HCT116 (cell line): ENCODE data around the gene SLC6A12. TPM values are rescaled to one million over a fixed set of nuclear protein-coding genes. Genes with fewer than 3 reads are reported as not detected.

Source experiments
- ATAC-seq: fragments of 200-7000 bp; cut with Tn5 transposase; 2 replicates; pipeline ENCODE4 v1.9.1; 2020; ENCODE audit warnings: mild to moderate bottlenecking, moderate library complexity
- BruUV-seq: library from RNA; stranded (reverse); fragments of 400-500 nt; replicated peaks from 2 replicates; lab custom pipeline; 2021; lab: Mats Ljungman, UMichigan
- CTCF ChIA-PET: fragments of 300-600 bp; sonication (Branson Sonifier 250); formaldehyde crosslinking; loops from one replicate; lab custom pipeline; 2021; ENCODE audit warnings: antibody characterized with exemption; lab: Charles Lee
- POLR2A ChIA-PET: fragments of 300-600, 350-600 bp; sonication (Branson Sonifier 250); formaldehyde crosslinking; loops from one replicate; lab custom pipeline; 2021; ENCODE audit warnings: antibody characterized with exemption; lab: Charles Lee
- RAD21 ChIA-PET, 2 experiments: fragments of 300-600 bp; sonication (Branson Sonifier 250); formaldehyde crosslinking; loops; one replicate each; lab custom pipeline; 2023; ENCODE audit warnings: low total read pairs in 2 of 2; ENCODE audit not compliant: uncharacterized antibody in 2 of 2, unreplicated experiment in 2 of 2, low non-redundant PET in 1 of 2; lab: Charles Lee
- DNase-seq: peaks from one replicate; pipeline ENCODE4 v3.0.0-alpha.2; 2010; ENCODE audit warnings: low read depth, low spot score
- H2AFZ ChIP-seq: fragments of 200-600 bp; shearing (Covaris generic), sonication (generic); 2 replicates; pipeline ENCODE4 v1.6.1; 2017; ENCODE audit warnings: low read depth, mixed run types, mixed read lengths, antibody characterized with exemption, low read length; ENCODE audit not compliant: poor library complexity, severe bottlenecking
- H3K27ac ChIP-seq: 2 replicates; pipeline ENCODE4 v1.5.1; 2012; ENCODE audit warnings: low read depth, low read length
- H3K27me3 ChIP-seq: fragments of 200-600 bp; sonication (generic); 2 replicates; pipeline ENCODE4 v1.6.1; 2016; ENCODE audit warnings: mixed run types, low read length, mixed read lengths; ENCODE audit not compliant: insufficient read depth
- H3K36me3 ChIP-seq, 2 experiments: fragments of 200-500 bp in 1 of 2; fragments of 200-600 bp in 1 of 2; sonication (Bioruptor generic) in 1 of 2; sonication (generic) in 1 of 2; 2 replicates each; pipeline versions ENCODE4 v1.5.1 to v1.6.1; 2014 to 2016; ENCODE audit warnings: low read length in 2 of 2, inconsistent platforms in 1 of 2, mixed read lengths in 1 of 2, mixed run types in 1 of 2; ENCODE audit not compliant: insufficient read depth in 2 of 2, control insufficient read depth in 1 of 2
- H3K4me1 ChIP-seq, 2 experiments: fragments of 200-600 bp in 1 of 2; sonication (generic) in 1 of 2; 2 replicates each; pipeline versions ENCODE4 v1.5.1 to v1.6.1; 2012 to 2017; ENCODE audit warnings: low read length in 2 of 2, inconsistent platforms in 1 of 2, mild to moderate bottlenecking in 1 of 2, mixed read lengths in 1 of 2, mixed run types in 1 of 2, moderate library complexity in 1 of 2; ENCODE audit not compliant: insufficient read depth in 2 of 2, control insufficient read depth in 1 of 2
- H3K4me2 ChIP-seq: fragments of 200-600 bp; sonication (generic); 2 replicates; pipeline ENCODE4 v1.6.1; 2017; ENCODE audit warnings: mixed run types, low read length, mixed read lengths
- H3K4me3 ChIP-seq, 2 experiments: fragments of 200-600 bp in 1 of 2; sonication (generic) in 1 of 2; replicated peaks in 1 of 2; 2 replicates each; pipeline ENCODE4 v1.5.1; 2011 to 2016; ENCODE audit warnings: low read length in 2 of 2, control low read depth in 1 of 2, low read depth in 1 of 2, mild to moderate bottlenecking in 1 of 2, mixed read lengths in 1 of 2, mixed run types in 1 of 2
- H3K79me2 ChIP-seq: fragments of 200-600 bp; sonication (generic); 2 replicates; pipeline ENCODE4 v1.6.1; 2017; ENCODE audit warnings: mild to moderate bottlenecking, mixed run types, low read length, moderate library complexity, mixed read lengths; ENCODE audit not compliant: insufficient read depth
- H3K9ac ChIP-seq: fragments of 200-600 bp; sonication (generic); 2 replicates; pipeline ENCODE4 v1.6.1; 2016; ENCODE audit warnings: low read length, mixed read lengths
- H3K9me2 ChIP-seq: fragments of 200-600 bp; sonication (generic), shearing (Covaris generic); 2 replicates; pipeline ENCODE4 v1.6.1; 2017; ENCODE audit warnings: mixed run types, mild to moderate bottlenecking, moderate library complexity; ENCODE audit not compliant: insufficient read depth
- H3K9me3 ChIP-seq, 2 experiments: fragments of 200-500 bp in 1 of 2; fragments of 200-600 bp in 1 of 2; sonication (Bioruptor generic) in 1 of 2; sonication (generic) in 1 of 2; 2 replicates each; pipeline ENCODE4 v1.6.1; 2014 to 2017; ENCODE audit warnings: low read length in 2 of 2, mixed read lengths in 2 of 2, inconsistent platforms in 1 of 2, low read depth in 1 of 2, mild to moderate bottlenecking in 1 of 2, mixed run types in 1 of 2, moderate library complexity in 1 of 2; ENCODE audit not compliant: control insufficient read depth in 1 of 2, insufficient read depth in 1 of 2
- H4K20me1 ChIP-seq: fragments of 200-600 bp; sonication (generic), shearing (Covaris generic); 2 replicates; pipeline ENCODE4 v1.6.1; 2017; ENCODE audit warnings: mixed run types, mild to moderate bottlenecking, moderate library complexity; ENCODE audit not compliant: insufficient read depth
- ATF3 ChIP-seq: IDR thresholded peaks from 2 replicates; pipeline ENCODE4 v1.6.1; 2012
- CBX3 ChIP-seq: IDR thresholded peaks from 2 replicates; pipeline ENCODE4 v1.6.1; 2012; ENCODE audit warnings: low read depth
- CEBPB ChIP-seq: IDR thresholded peaks from 2 replicates; pipeline ENCODE4 v1.6.1; 2012; ENCODE audit warnings: low read depth
- EGR1 ChIP-seq: IDR thresholded peaks from 2 replicates; pipeline ENCODE4 v1.6.1; 2012; ENCODE audit warnings: low read depth
- ELF1 ChIP-seq: IDR thresholded peaks from 2 replicates; pipeline ENCODE4 v1.6.1; 2012; ENCODE audit warnings: low read depth, borderline replicate concordance
- EZH2 ChIP-seq: fragments of 200-600 bp; sonication (generic); IDR thresholded peaks from 2 replicates; pipeline ENCODE4 v1.6.1; 2017; ENCODE audit warnings: antibody characterized with exemption, mixed run types
- FOSL1 ChIP-seq: IDR thresholded peaks from 2 replicates; pipeline ENCODE4 v1.6.1; 2012; ENCODE audit warnings: low read depth
- POLR2A ChIP-seq: IDR thresholded peaks from 2 replicates; pipeline ENCODE4 v1.7.0; 2011; ENCODE audit warnings: borderline replicate concordance; ENCODE audit not compliant: insufficient read depth, insufficient read length; ENCODE audit errors: extremely low read depth
- POLR2AphosphoS5 ChIP-seq: IDR thresholded peaks from 2 replicates; pipeline ENCODE4 v1.6.1; 2011; ENCODE audit warnings: mild to moderate bottlenecking, low read depth, low read length, moderate library complexity
- RAD21 ChIP-seq: IDR thresholded peaks from 2 replicates; pipeline ENCODE4 v1.6.1; 2012; ENCODE audit warnings: low read depth, mild to moderate bottlenecking
- REST ChIP-seq: IDR thresholded peaks from 2 replicates; pipeline ENCODE4 v1.6.1; 2012; ENCODE audit warnings: low read depth
- SIN3A ChIP-seq: IDR thresholded peaks from 2 replicates; pipeline ENCODE4 v1.6.1; 2012; ENCODE audit warnings: low read depth
- SP1 ChIP-seq: IDR thresholded peaks from 2 replicates; pipeline ENCODE4 v1.6.1; 2012; ENCODE audit warnings: low read depth
- SRF ChIP-seq: IDR thresholded peaks from 2 replicates; pipeline ENCODE4 v1.6.1; 2012; ENCODE audit warnings: low read depth
- ZBTB33 ChIP-seq: IDR thresholded peaks from 2 replicates; pipeline ENCODE4 v1.6.1; 2011; ENCODE audit warnings: mild to moderate bottlenecking, low read length, moderate library complexity; ENCODE audit not compliant: insufficient replicate concordance; ENCODE audit errors: extremely low read depth
- ZFX ChIP-seq: fragments of 450-650 bp; IDR thresholded peaks from 2 replicates; pipeline ENCODE4 v1.6.1; 2017
- intact Hi-C: fragments of 100-400 bp; cut with micrococcal nuclease; formaldehyde crosslinking; loops from 2 replicates; pipeline ENCODE4 v1.10.0; 2022
- total RNA-seq: library from RNA; stranded (reverse); gene quantifications from one replicate; pipeline ENCODE4 v1.2.1, GENCODE V29; 2021; ENCODE audit not compliant: unreplicated experiment

Gene SLC6A12
- total RNA-seq, 1 experiment from 2014 or later, result 0.64 TPM

- H3K27me3 ChIP-seq, result no peaks in the 10 kb centered on the region; the same call in 1 of the 2 replicates
- ATAC-seq, result no peak
Measured at GRCh38 chr12:204261-204678, 9.7 kb downstream of the SLC6A12 start.

More at GRCh38 chr12:204261-204678, 9.7 kb downstream of the SLC6A12 start:
- H3K9me2 ChIP-seq, result no peaks in the 10 kb centered on the region
- no TSS peak for BruUV-seq
- no peak overlapping the region for H3K4me3 ChIP-seq
- no peak overlapping the region for H3K4me2 ChIP-seq
- H3K79me2 ChIP-seq, result no peaks in the 10 kb centered on the region
- no peak for DNase-seq
- H3K9me3 ChIP-seq, result no peaks in the 10 kb centered on the region
- intact Hi-C loops, result no loop called here
- ChIA-PET RAD21 (no interaction called here), POLR2A (no interaction called here), CTCF (no interaction called here)
- no peak overlapping the region for H2AFZ ChIP-seq
- H4K20me1 ChIP-seq, result no peaks in the 10 kb centered on the region
- H3K9ac ChIP-seq, result no peak overlapping the region
- H3K27ac ChIP-seq, result no peak overlapping the region
- H3K36me3 ChIP-seq, result no peaks in the 10 kb centered on the region
- no peaks in the 10 kb centered on the region; a peak in 1 of 4 replicates for H3K4me1 ChIP-seq
- TF ChIP-seq CEBPB (no peak), EGR1 (no peak), ZFX (no peak), SRF (no peak), POLR2AphosphoS5 (no peak), SIN3A (no peak), ATF3 (no peak), POLR2A (no peak), SP1 (no peak), EZH2 (no peak), FOSL1 (no peak), RAD21 (no peak), CBX3 (no peak), ZBTB33 (no peak), REST (no peak), ELF1 (no peak)
